CD14-positive monocyte (primary cell): Measurements from ENCODE around the gene KCNIP2. TPM values are rescaled to one million over a fixed set of nuclear protein-coding genes. Genes with fewer than 3 reads are reported as not detected.
A peak's percentile ranks its signal among the peaks of the same experiment; 100 is the strongest.

Source experiments
- DNase-seq, 3 donors: peaks; one replicate each; pipeline ENCODE4 v3.0.0-alpha.2; 2011 to 2022
- H2AFZ ChIP-seq: 2 replicates; pipeline ENCODE4 v1.6.0; 2012; ENCODE audit warnings: mild to moderate bottlenecking, low read depth, low read length, inconsistent platforms; ENCODE audit not compliant: insufficient read depth, poor library complexity, severe bottlenecking
- H3K27ac ChIP-seq, 2 donors: 1 replicate in 1 of 2; 2 replicates in 1 of 2; pipeline ENCODE4 v1.5.1; 2012 to 2013; ENCODE audit warnings: low read length in 2 of 2, control low read depth in 1 of 2, inconsistent platforms in 1 of 2, low read depth in 1 of 2, mild to moderate bottlenecking in 1 of 2
- H3K27me3 ChIP-seq, 2 donors: one replicate each; pipeline versions ENCODE4 v1.6.0 to v1.6.1; 2011 to 2013; ENCODE audit warnings: low read length in 2 of 2; ENCODE audit not compliant: control insufficient read depth in 2 of 2, insufficient read depth in 2 of 2
- H3K36me3 ChIP-seq, 2 donors: replicated peaks in 1 of 2; 1 replicate in 1 of 2; 2 replicates in 1 of 2; pipeline versions ENCODE4 v1.5.1 to v1.6.1; 2012 to 2013; ENCODE audit warnings: low read length in 2 of 2, control low read depth in 1 of 2, inconsistent platforms in 1 of 2, mild to moderate bottlenecking in 1 of 2; ENCODE audit not compliant: insufficient read depth in 2 of 2, control insufficient read depth in 1 of 2
- H3K4me1 ChIP-seq, 2 donors: 1 replicate in 1 of 2; 2 replicates in 1 of 2; pipeline versions ENCODE4 v1.5.1 to v1.6.1; 2012 to 2013; ENCODE audit warnings: low read length in 2 of 2, control low read depth in 1 of 2, inconsistent platforms in 1 of 2, mild to moderate bottlenecking in 1 of 2, moderate library complexity in 1 of 2; ENCODE audit not compliant: insufficient read depth in 2 of 2, control insufficient read depth in 1 of 2
- H3K4me2 ChIP-seq: replicated peaks from 2 replicates; pipeline ENCODE3; 2012; ENCODE audit warnings: low read length, moderate library complexity, mild to moderate bottlenecking; ENCODE audit not compliant: poor library complexity, severe bottlenecking; ENCODE audit errors: extremely low read depth
- H3K4me3 ChIP-seq, 3 experiments: fragments of 200-600 bp in 1 of 3; sonication (generic) in 1 of 3; replicated peaks in 1 of 3; 1 replicate in 2 of 3; 2 replicates in 1 of 3; pipeline ENCODE4 v1.5.1; 2011 to 2013; ENCODE audit warnings: low read length in 3 of 3, mild to moderate bottlenecking in 3 of 3, control low read depth in 2 of 3, low read depth in 2 of 3, inconsistent platforms in 1 of 3, moderate library complexity in 1 of 3
- H3K79me2 ChIP-seq: 2 replicates; pipeline ENCODE4 v1.6.0; 2012; ENCODE audit warnings: mild to moderate bottlenecking, control low read depth, inconsistent platforms, low read length, moderate library complexity; ENCODE audit not compliant: insufficient read depth
- H3K9ac ChIP-seq: 2 replicates; pipeline ENCODE4 v1.6.0; 2017; ENCODE audit warnings: low read length, mild to moderate bottlenecking; ENCODE audit not compliant: insufficient read depth, poor library complexity, severe bottlenecking
- H3K9me3 ChIP-seq, 2 donors: replicated peaks in 1 of 2; 1 replicate in 1 of 2; 2 replicates in 1 of 2; pipeline versions ENCODE4 v1.5.1 to v1.6.1; 2012 to 2013; ENCODE audit warnings: low read length in 2 of 2, control low read depth in 1 of 2; ENCODE audit not compliant: control insufficient read depth in 1 of 2, insufficient read depth in 1 of 2
- H4K20me1 ChIP-seq: 2 replicates; pipeline ENCODE4 v1.6.0; 2012; ENCODE audit warnings: mild to moderate bottlenecking, low read length, control low read depth, moderate library complexity; ENCODE audit not compliant: insufficient read depth
- H3K27ac Mint-ChIP-seq, 7 donors: one replicate each; pipeline ENCODE4 v1.8.0; 2020; ENCODE audit warnings: mild to moderate bottlenecking in 7 of 7, mixed read lengths in 7 of 7, moderate library complexity in 6 of 7, inconsistent platforms in 2 of 7
- H3K27me3 Mint-ChIP-seq, 3 donors: one replicate each; pipeline ENCODE4 v1.8.0; 2021 to 2022; ENCODE audit warnings: low read depth in 3 of 3, mild to moderate bottlenecking in 3 of 3, mixed read lengths in 3 of 3, moderate library complexity in 3 of 3, inconsistent platforms in 1 of 3
- H3K36me3 Mint-ChIP-seq, 2 donors: one replicate each; pipeline ENCODE4 v1.8.0; 2020; ENCODE audit warnings: mixed read lengths in 2 of 2, inconsistent platforms in 1 of 2, mild to moderate bottlenecking in 1 of 2
- H3K4me1 Mint-ChIP-seq: one replicate; pipeline ENCODE4 v1.8.0; 2020; ENCODE audit warnings: mild to moderate bottlenecking, mixed read lengths
- H3K4me3 Mint-ChIP-seq, 2 donors: one replicate each; pipeline ENCODE4 v1.8.0; 2020; ENCODE audit warnings: mild to moderate bottlenecking in 2 of 2, mixed read lengths in 2 of 2, moderate library complexity in 1 of 2
- H3K9me3 Mint-ChIP-seq, 7 donors: one replicate each; pipeline ENCODE4 v1.8.0; 2020 to 2022; ENCODE audit warnings: mixed read lengths in 7 of 7, mild to moderate bottlenecking in 6 of 7, moderate library complexity in 6 of 7, inconsistent platforms in 2 of 7
- CTCF ChIP-seq: fragments of 200-600 bp; IDR thresholded peaks from one replicate; pipeline ENCODE4 v1.8.0; 2022; ENCODE audit warnings: antibody characterized with exemption, mild to moderate bottlenecking
- WGBS: methylation state at CpG from one replicate; pipeline ENCODE4 v1.1.5; 2013; ENCODE audit warnings: missing lambda C conversion rate; ENCODE audit not compliant: insufficient coverage; 5-methylcytosine and 5-hydroxymethylcytosine counted together
- intact Hi-C, 2 donors: fragments of 100-400 bp; cut with micrococcal nuclease; formaldehyde crosslinking; loops; one replicate each; pipeline versions ENCODE4 v1.15.0 to v1.15.1; 2023
- polyA plus RNA-seq, 3 donors: library from polyadenylated mRNA; depleted of rRNA in 1 of 3; unstranded in 2 of 3; stranded (reverse) in 1 of 3; fragments of 300-500 nt in 2 of 3; fragments of >200 nt in 1 of 3; fragmentation: Illumina TruSeq in 2 of 3; gene quantifications; 1 replicate in 2 of 3; 2 replicates in 1 of 3; pipeline ENCODE4 v1.2.3, GENCODE V29; 2012 to 2021

Gene KCNIP2
- polyA plus RNA-seq, 3 donors: 0.48 to 2.1 TPM; not detected in 1

- no CpG with 5 or more reads among the region's 2 CpGs for WGBS
- Histone ChIP-seq H3K4me2 (no peak overlapping the region), H3K4me3 (no peak overlapping the region), H3K9me3 (no peaks in the 10 kb centered on the region), H3K9ac (no peak overlapping the region), H3K27ac (no peak overlapping the region), H4K20me1 (peaks cover 69% of the 10 kb centered on the region), H3K4me1 (no peaks in the 10 kb centered on the region), H3K27me3 (no peaks in the 10 kb centered on the region), H3K36me3 (peaks cover 12 to 70% of the 10 kb centered on the region in 2 donors), H2AFZ (no peak overlapping the region), H3K79me2 (no peaks in the 10 kb centered on the region)
- H3K27ac Mint-ChIP-seq: no peak overlapping the region
- no peaks in the 10 kb centered on the region for H3K9me3 Mint-ChIP-seq
- no peaks in the 10 kb centered on the region for H3K27me3 Mint-ChIP-seq
- no peak for DNase-seq
- no peak for TF ChIP-seq CTCF
- no peak overlapping the region for H3K4me3 Mint-ChIP-seq
- H3K36me3 Mint-ChIP-seq: peaks cover 44 to 59% of the 10 kb centered on the region in 2 donors
- H3K4me1 Mint-ChIP-seq: peaks cover 1% of the 10 kb centered on the region
- intact Hi-C loops: no loop called here
Measured at GRCh38 chr10:101881036-101881774, 37.6 kb upstream of the KCNIP2 start.

- H3K27me3 Mint-ChIP-seq: peaks cover 0 to 1% (median 0%) of the 10 kb centered on the region in 3 donors
- intact Hi-C loops: no loop called here
- H3K4me3 Mint-ChIP-seq: no peak overlapping the region
- WGBS: 100% methylated on average over 1 of the region's 2 CpGs
- no peak overlapping the region for H2AFZ ChIP-seq
- H3K4me2 ChIP-seq: no peak overlapping the region
- no peaks in the 10 kb centered on the region for H3K9me3 Mint-ChIP-seq
- peak overlapping the region in 1 of 7 donors; percentile 30 for H3K27ac Mint-ChIP-seq
- no peaks in the 10 kb centered on the region for H3K79me2 ChIP-seq
- DNase-seq: no peak
- H3K9me3 ChIP-seq: no peaks in the 10 kb centered on the region
- no peak for TF ChIP-seq CTCF
- H3K36me3 ChIP-seq: peaks cover 12 to 76% of the 10 kb centered on the region in 2 donors
- no peak overlapping the region for H3K27ac ChIP-seq
- peaks cover 44 to 62% of the 10 kb centered on the region in 2 donors for H3K36me3 Mint-ChIP-seq
- H3K27me3 ChIP-seq: no peaks in the 10 kb centered on the region
- H3K4me3 ChIP-seq: no peak overlapping the region
- H3K4me1 Mint-ChIP-seq: peaks cover 1% of the 10 kb centered on the region
- H4K20me1 ChIP-seq: peaks cover 73% of the 10 kb centered on the region
- no peaks in the 10 kb centered on the region for H3K4me1 ChIP-seq
- no peak overlapping the region for H3K9ac ChIP-seq
Measured at GRCh38 chr10:101880232-101880573, 36.6 kb upstream of the KCNIP2 start.
